ENCODE results near the gene ATP6V1F. TPM values are rescaled to one million over a fixed set of nuclear protein-coding genes. Genes with fewer than 3 reads are reported as not detected.

Gene ATP6V1F
- total RNA-seq, 2 experiments from 2014 or later: 49.6 to 54.3 TPM

DNA sequence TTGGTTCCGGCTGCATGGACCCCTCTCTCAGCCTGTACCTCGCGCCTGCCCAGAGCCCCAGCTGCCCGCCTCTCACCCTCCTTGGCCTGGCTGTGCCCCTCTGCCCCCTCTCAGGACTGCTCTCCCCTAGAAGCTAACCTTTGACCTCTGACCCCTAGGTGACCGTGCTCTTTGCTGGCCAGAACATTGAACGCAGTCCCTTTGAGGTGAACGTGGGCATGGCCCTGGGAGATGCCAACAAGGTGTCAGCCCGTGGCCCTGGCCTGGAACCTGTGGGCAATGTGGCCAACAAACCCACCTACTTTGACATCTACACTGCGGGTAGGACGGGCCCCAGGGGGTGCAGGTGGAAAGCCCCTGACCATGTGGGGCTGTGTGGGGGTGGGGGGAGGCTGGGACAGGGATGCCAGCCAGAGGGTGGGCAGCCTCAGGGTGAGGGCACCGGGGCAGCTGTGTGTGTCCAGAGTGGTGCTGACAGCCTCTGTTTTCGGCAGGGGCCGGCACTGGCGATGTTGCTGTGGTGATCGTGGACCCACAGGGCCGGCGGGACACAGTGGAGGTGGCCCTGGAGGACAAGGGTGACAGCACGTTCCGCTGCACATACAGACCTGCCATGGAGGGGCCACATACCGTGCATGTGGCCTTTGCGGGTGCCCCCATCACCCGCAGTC lies 24.4 kb upstream of the ATP6V1F start:
- no peaks in the 10 kb centered on the region for H3K9me3 ChIP-seq (ENCODE audit: control insufficient read depth in 1 of 2, insufficient read depth in 1 of 2, low read length in 2 of 2)
- intact Hi-C loops (cut with DNase I, micrococcal nuclease): no loop called here
- no peak overlapping the region for H3K27ac Mint-ChIP-seq
- CTCF ChIA-PET: no interaction called here
- POLR2A ChIA-PET: no interaction called here
- peaks cover 9% of the 10 kb centered on the region for H3K4me1 ChIP-seq (ENCODE audit: insufficient read depth, low read length)
- no peak for TF ChIP-seq CTCF (IDR thresholded peaks at IDR 0.05)
- no peak overlapping the region for H3K27ac ChIP-seq (ENCODE audit: low read depth in 1 of 2, low read length in 2 of 2)
- no peak for DNase-seq
- no peaks in the 10 kb centered on the region for H3K9me3 Mint-ChIP-seq
- no peaks in the 10 kb centered on the region for H3K4me1 Mint-ChIP-seq (ENCODE audit: low read depth)
- no peaks in the 10 kb centered on the region for H3K27me3 ChIP-seq (ENCODE audit: control insufficient read depth in 1 of 2, insufficient read depth in 2 of 2, low read length in 2 of 2)
- H3K4me3 Mint-ChIP-seq: no peak overlapping the region
- no peak overlapping the region for H3K4me3 ChIP-seq (ENCODE audit: low read length)
- no peaks in the 10 kb centered on the region for H3K27me3 Mint-ChIP-seq
- H3K36me3 ChIP-seq (ENCODE audit: insufficient read depth, low read length): no peaks in the 10 kb centered on the region
- H3K36me3 Mint-ChIP-seq (ENCODE audit: low read depth): no peaks in the 10 kb centered on the region
- no peak for ATAC-seq (ENCODE audit: poor library complexity)

DNA sequence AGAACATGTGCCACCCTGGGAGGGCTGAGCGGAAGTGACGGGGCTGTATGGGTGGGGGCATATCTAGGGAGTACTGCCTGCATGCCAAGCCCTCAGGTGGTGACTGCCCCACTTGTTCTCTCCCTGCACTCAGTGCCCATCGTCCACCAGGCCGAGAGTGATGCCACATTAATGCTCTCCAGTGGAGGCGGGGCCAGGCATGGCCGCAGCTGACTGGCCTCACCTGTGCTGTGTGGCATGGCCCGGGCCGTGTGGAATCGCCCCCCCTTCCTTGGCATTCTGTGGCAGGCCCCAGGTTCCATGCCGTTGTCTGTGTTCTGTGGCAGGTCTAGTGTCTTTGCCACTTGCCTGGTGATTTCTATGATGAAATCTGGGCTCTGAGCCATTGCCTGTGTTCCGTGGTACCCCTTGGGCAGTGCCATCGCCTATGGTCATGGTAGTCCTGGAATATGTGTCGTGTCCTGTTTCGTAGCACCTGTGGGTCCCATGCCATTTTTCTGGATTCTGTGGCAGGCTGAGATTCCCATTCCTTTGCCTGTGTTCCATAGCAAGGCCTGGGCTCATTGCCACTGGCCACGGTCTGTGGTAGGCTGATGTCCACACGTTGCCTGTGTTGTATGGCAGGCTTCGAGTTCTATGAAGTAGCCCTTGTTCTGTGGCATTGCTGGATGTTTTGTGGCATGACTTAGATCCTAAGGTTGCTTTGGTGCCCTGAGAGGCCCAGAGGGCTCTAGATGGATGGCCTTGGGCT lies 23.5 kb upstream of the ATP6V1F start:
- Histone ChIP-seq H3K4me1 (ENCODE audit: insufficient read depth, low read length) (peaks cover 9% of the 10 kb centered on the region), H3K27ac (ENCODE audit: low read depth in 1 of 2, low read length in 2 of 2) (no peak overlapping the region), H3K4me3 (ENCODE audit: low read length) (no peak overlapping the region), H3K27me3 (ENCODE audit: control insufficient read depth in 1 of 2, insufficient read depth in 2 of 2, low read length in 2 of 2) (no peaks in the 10 kb centered on the region), H3K9me3 (ENCODE audit: control insufficient read depth in 1 of 2, insufficient read depth in 1 of 2, low read length in 2 of 2) (no peaks in the 10 kb centered on the region), H3K36me3 (ENCODE audit: insufficient read depth, low read length) (no peaks in the 10 kb centered on the region)
- H3K27ac Mint-ChIP-seq: no peak overlapping the region
- ChIA-PET POLR2A (no interaction called here), CTCF (no interaction called here)
- H3K27me3 Mint-ChIP-seq: no peaks in the 10 kb centered on the region
- TF ChIP-seq CTCF (IDR thresholded peaks at IDR 0.05): no peak
- intact Hi-C loops (cut with DNase I, micrococcal nuclease): no loop called here
- ATAC-seq (ENCODE audit: poor library complexity): no peak
- no peaks in the 10 kb centered on the region for H3K9me3 Mint-ChIP-seq
- DNase-seq: no peak
- no peaks in the 10 kb centered on the region for H3K36me3 Mint-ChIP-seq (ENCODE audit: low read depth)
- H3K4me3 Mint-ChIP-seq: no peak overlapping the region
- no peaks in the 10 kb centered on the region for H3K4me1 Mint-ChIP-seq (ENCODE audit: low read depth)

- H3K27me3 ChIP-seq (ENCODE audit: control insufficient read depth in 1 of 2, insufficient read depth in 2 of 2, low read length in 2 of 2): no peaks in the 10 kb centered on the region
- no peaks in the 10 kb centered on the region for H3K9me3 ChIP-seq (ENCODE audit: control insufficient read depth in 1 of 2, insufficient read depth in 1 of 2, low read length in 2 of 2)
- Mint-ChIP-seq H3K4me3 (no peak overlapping the region), H3K27me3 (no peaks in the 10 kb centered on the region), H3K36me3 (ENCODE audit: low read depth) (no peaks in the 10 kb centered on the region), H3K4me1 (ENCODE audit: low read depth) (no peaks in the 10 kb centered on the region), H3K9me3 (no peaks in the 10 kb centered on the region), H3K27ac (no peak overlapping the region)
- no peak overlapping the region for H3K27ac ChIP-seq (ENCODE audit: low read depth in 1 of 2, low read length in 2 of 2)
- no peak for DNase-seq
- ATAC-seq (ENCODE audit: poor library complexity): no peak
- H3K4me3 ChIP-seq (ENCODE audit: low read length): no peak overlapping the region
- H3K36me3 ChIP-seq (ENCODE audit: insufficient read depth, low read length): no peaks in the 10 kb centered on the region
- H3K4me1 ChIP-seq (ENCODE audit: insufficient read depth, low read length): peaks cover 9% of the 10 kb centered on the region
- ChIA-PET POLR2A (no interaction called here), CTCF (no interaction called here)
- no peak for TF ChIP-seq CTCF (IDR thresholded peaks at IDR 0.05)
- intact Hi-C loops (cut with DNase I, micrococcal nuclease): no loop called here
These were observed 22.9 kb upstream of the ATP6V1F start for GRCh38 chr7:128839751-128840177.
